Hematopoietic multipotent progenitor cell treated with erythropoietin and hydrocortisone succinate and interleukin-3 and kit ligand, for 6 days (in vitro differentiated cells): ENCODE data around the gene LARP7.
A peak's percentile ranks its signal among the peaks of the same experiment; 100 is the strongest.
"Not testable (repeated sequence)": the region's sequence is repeated elsewhere in the genome, so short reads cannot be mapped to it uniquely, and the experiment has no call there.

Source experiments
- DNase-seq: peaks from one replicate; pipeline ENCODE4 v3.0.0-alpha.2; 2015

Gene LARP7

DNA sequence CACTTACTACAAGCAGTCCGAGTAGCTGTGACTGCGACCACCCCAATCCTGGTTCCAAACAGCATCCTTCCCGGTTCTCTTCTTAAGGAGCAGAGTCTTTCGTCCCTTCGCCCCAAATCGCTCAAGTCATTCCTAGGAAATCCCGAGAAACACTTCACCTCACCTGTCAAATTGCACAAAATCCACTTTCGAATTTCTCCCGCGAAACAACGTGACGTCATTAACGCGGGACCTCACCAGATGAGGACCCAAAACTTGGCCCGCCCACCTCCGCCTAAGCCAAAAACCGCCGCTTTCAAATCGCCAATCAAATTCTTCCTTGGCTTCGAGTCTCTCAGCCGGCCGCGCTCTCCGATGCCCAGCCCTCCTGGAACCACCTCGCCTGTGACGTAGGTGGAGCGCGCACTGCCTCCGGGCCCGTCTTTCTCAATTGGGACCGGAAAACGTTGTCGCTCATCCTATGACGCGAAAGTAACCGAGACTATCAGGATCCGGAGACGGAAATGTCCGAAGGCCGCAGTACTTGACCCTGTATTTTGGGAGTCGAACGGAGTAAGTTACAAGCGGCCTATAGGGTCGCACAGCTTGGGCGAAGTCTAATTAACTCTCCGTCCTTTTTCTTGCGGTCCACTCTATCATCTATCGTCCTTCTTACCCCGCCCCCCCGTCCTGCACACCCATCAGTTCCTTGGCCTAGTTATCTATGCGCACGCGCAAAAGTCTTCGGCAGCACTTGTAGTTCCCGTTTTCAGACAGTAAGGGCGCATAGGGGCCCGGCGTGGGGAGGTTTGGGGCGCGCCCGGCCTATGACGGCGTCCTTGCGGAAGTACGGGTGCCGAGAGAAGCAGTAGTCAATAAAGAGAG, at the start of gene LARP7, which contains the start of gene ZGRF1:
Gene LARP7 (plus strand): TSS at position 456 of the 864 bp plus-strand sequence. CDS start 7,527 bp downstream, outside the sequence.
Gene ZGRF1 (minus strand): TSS at position 222 of the 864 bp plus-strand sequence. CDS start 3,733 bp downstream, outside the sequence.
- peak; percentile 99 for DNase-seq

DNA sequence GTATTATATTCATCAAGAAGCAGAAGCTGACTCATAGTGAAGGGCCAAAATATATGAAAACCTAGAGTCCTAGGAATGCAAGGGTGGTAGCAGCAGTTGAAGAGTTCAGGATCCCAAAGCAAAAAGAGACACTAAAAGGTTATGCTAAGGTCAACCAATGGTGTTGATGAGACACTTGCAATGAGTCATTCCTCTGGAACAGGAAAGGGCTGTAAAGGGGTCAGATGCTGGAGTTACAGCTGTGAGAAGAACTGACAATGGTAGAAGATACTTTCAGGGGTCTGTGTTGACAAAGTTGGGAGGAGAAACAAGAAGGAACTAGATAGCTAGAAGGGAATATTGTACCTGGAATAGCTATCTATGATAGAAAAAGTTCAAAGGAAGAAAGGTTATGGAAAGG, 47.7 kb upstream of the LARP7 start:
- DNase-seq, result no peak

- DNase-seq, result no peak
Observed at GRCh38 chr4:112591593-112591992, 45.4 kb upstream of the LARP7 start.

GRCh38 chr4:112592717-112593116, 44.2 kb upstream of the LARP7 start:
- DNase-seq, result no peak

- DNase-seq, result no peak
Observed at GRCh38 chr4:112593438-112594133, 43.4 kb upstream of the LARP7 start.

DNA sequence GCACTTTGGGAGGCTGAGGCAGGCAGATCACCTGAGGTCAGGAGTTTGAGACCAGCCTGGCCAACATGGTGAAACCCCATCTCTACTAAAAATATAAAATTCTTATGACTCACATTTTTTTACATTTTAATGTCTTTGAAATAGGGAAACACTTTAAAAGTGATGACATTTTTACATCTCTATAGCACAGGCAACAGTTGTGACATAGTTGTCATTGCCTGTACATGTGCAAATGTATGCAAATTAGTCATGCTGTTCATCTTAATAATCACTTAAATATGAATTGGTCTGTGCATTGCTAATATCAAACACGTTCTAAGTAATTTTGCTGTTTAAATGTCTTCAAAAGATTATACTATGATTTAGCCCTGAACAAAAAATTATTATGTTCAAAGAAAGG, 42.0 kb upstream of the LARP7 start:
- no peak for DNase-seq

DNA sequence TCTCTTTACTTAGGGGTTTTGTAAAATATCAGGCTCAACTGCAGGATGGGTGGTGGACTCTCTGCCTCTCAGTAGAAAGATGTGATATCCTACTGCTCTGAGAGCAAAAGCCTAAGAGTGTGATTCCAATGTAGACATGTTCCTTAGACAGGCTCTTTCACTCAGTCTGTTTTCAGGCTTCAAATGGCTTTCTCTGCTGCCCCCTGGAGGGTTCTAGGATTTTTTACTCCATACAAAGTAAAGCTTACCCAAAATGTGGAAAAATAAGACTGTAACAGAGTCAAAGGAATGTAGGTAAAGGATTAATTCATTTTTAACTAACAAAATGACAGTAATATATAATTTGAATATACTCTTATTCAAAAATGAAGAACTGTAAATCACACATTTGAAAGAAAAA, 32.4 kb upstream of the LARP7 start:
- DNase-seq, result peak; percentile 79

- not testable (repeated sequence) for DNase-seq
Observed at GRCh38 chr4:112612814-112613213, 24.1 kb upstream of the LARP7 start.

DNA sequence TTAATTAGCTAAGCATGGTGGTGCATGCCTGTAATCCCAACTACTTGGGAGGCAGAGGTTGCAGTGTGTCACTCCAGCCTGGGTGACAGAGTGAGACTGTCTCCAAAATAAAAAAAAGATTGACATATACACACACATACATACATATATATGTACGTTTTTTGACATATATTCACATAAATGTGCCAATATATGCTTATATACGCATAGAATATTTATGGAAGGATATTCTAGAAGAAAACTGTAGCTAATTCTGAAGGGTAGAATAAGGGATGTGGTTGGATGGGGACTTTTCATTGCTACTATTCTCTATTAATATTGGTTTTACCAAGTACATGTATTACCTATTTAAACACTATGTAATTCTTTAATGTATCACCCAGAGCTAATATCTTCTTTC, 20.0 kb upstream of the LARP7 start:
- DNase-seq, result no peak

GRCh38 chr4:112626228-112626627, 10.7 kb upstream of the LARP7 start:
- DNase-seq, result no peak

GRCh38 chr4:112633477-112634235, 3.3 kb upstream of the LARP7 start:
- DNase-seq, result peak; percentile 73

DNA sequence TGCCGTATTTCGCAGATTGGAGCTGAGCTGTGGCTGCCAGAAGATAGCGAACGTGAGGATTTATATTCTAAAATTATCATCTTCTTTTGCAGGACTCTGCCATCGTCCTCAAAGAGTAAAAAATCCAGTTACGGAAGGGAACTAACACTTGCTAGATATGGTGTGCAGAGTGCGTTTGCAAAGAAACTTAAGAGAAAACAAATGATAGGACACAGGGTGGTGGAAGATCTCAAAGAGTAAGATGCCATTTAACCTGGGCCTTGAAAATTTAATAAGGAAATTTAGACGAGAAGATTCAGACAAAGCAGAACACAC, 566 bp downstream of the LARP7 start:
- no peak for DNase-seq

GRCh38 chr4:112642526-112642925, 5.6 kb downstream of the LARP7 start:
- peak; percentile 63 for DNase-seq

DNA sequence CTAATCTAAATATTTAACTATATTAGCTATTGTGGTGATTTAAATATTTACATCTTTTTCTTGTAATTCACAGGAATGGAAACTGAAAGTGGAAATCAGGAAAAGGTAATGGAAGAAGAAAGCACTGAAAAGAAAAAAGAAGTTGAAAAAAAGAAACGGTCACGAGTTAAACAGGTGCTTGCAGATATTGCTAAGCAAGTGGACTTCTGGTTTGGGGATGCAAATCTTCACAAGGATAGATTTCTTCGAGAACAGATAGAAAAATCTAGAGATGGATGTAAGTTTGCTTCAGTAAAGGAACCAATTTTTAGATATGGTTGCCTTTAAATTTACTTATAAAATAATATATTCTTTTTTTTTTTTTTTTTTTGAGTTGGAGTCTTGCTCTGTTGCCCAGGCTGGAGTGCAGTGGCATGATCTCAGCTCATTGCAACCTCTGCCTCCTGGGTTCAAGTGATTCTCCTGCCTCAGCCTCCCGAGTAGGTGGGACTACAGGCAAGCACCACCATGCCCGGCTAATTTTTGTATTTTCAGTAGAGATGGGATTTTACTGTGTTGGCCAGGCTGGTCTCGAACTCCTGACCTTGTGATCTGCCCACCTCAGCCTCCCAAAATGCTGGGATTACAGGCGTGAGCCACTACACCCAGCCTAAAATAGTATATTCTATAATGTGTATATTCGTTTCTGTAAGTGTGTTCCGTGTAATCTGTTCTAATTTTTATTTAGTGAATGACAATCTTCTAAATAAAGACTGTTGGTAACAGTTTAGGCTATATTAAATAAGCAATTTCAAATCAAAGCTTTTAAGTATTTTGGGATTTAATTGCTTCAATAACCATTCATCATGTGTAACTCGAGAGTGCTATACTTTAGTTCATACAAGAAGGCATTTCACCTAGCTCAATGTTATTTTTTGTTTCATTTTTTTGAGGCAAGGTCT, 7.9 kb downstream of the LARP7 start:
- not testable (repeated sequence) for DNase-seq

- DNase-seq, result no peak
Observed at GRCh38 chr4:112645541-112646329, 8.8 kb downstream of the LARP7 start.

DNA sequence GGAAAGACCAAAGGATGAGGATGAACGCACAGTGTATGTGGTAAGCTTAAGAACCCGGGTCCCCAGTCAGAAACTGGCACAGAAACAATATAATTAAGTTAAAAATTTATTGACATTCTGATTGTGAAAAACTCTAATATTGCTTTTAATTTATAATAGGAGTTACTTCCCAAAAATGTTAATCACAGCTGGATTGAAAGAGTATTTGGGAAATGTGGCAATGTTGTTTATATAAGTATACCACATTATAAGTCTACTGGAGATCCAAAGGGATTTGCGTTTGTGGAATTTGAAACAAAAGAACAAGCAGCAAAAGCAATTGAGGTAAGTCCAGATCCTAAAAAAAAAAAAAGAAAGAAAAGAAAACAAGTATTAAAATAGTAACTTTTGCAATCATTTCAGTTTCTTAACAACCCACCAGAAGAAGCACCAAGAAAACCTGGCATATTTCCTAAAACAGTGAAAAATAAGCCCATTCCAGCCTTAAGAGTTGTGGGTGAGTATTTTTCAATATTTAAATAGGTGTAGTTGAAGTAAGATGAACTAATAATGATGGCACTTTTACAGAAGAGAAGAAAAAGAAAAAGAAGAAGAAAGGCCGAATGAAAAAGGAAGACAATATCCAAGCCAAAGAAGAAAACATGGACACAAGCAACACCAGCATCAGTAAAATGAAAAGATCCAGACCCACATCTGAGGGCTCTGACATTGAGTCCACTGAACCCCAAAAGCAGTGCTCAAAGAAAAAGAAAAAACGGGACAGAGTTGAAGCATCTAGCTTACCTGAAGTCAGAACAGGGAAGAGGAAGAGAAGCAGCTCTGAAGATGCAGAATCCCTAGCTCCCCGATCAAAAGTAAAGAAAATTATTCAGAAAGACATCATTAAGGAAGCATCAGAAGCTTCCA, 9.9 kb downstream of the LARP7 start:
- DNase-seq, result no peak

GRCh38 chr4:112647785-112648184, 10.8 kb downstream of the LARP7 start:
- DNase-seq, result peak; percentile 67

DNA sequence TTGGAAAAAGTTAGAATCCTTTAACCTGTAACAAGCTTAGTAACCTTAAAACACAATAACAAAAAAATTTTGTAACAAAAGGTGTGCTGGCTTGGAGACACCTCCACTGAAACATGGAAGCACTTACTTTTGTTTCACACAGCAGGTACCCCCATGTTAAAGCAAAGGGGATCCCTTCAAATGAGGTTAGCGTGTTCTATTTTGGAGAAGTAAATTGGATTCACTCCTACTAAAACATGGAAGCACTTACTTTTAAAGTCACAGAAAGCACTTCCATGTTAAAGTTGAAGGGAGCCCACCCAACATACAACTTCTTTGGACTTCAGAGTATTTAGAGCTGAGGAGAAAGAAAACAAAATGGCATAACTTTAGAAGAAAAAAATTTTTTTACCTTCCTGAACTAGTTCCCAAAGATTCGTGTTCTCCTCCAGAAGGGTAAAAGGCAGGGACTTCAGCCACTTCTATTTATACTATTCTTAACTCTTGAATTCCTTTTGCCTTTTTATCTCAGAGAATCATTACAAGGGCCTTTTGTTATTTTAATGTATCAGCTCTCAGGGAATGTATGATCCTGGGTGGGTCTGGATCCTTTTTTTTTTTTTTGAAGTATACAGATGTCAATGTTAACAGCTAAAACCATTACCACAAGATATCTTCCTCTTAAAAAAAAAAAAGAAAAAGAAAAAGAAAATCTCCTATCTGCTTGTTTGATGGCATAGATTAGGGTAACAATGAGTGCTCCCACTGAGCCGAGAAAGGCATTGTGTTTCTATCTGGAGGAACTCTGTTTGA, 11.5 kb downstream of the LARP7 start:
- DNase-seq, result no peak

- no peak for DNase-seq
Observed at GRCh38 chr4:112649055-112649408, 12.1 kb downstream of the LARP7 start.

GRCh38 chr4:112650332-112650731, 13.4 kb downstream of the LARP7 start:
- no peak for DNase-seq
